GM18508 (cell line): Measurements from ENCODE around the gene LARGE1.

Source experiments
- ATAC-seq: cut with Tn5 transposase; IDR thresholded peaks from one replicate; pipeline ENCODE4 v1.9.1; 2021; ENCODE audit warnings: moderate number of reproducible peaks; ENCODE audit not compliant: insufficient read depth, unreplicated experiment

The LARGE1 gene

DNA sequence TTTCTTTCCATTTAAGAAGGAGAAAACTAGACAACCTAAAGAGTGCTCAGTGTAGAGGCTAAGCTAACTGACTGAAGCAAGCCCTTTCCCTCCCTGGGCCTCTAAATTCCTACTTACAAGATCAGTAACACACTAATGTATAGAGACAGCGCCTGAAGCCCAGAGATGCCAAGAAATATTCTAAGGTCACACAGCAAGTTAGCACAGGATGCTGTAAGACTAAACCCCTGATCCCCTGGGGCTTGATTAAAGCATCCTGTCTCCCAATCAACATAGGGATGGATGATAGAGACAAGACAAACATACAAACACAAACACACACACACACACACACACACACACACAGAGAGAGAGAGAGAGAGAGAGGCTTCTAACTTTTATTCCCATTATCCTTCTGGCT, 5.6 kb downstream of the LARGE1 start:
- ATAC-seq = no peak

DNA sequence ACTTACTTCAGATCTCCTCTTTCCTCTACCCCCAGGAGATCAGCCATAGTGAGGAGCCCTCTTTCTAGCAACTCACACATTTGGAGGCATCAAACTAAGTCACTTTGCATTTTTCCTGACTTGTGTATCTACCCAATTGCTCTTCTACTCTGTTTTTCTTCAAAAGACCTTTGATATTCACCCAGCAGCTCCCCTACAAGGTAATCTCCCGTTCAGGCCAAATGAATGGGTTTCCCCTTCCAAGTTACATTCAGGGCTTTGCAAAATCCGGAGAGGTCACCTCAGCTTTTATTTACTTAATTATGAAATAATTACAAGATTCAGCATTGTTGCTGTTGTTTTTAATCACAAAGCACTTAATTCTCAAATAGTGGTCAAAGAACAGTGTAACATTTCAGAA, 6.1 kb downstream of the LARGE1 start:
- no peak for ATAC-seq

GRCh38 chr22:33913188-33913587, 7.1 kb downstream of the LARGE1 start:
- no peak for ATAC-seq

DNA sequence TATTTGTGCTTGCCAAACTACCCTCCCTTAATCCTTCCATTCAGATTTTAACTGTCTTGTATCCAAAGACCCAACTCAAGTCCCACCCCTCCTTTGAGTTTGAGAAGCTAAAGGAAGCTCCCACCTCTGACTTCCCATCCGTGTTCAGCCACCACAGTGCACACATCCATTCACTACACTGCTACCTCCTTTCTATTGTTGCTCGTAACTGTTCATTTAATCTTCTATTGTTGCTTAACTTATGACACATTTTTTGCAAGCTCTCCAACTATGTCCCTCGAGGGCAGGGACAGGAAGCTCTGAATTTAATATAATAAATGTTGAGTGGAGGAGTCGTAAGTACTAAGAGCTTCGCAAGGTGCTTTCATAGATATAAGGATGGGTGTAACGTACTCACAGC, 10.4 kb downstream of the LARGE1 start:
- ATAC-seq = no peak

- no peak for ATAC-seq
These were observed 11.2 kb downstream of the LARGE1 start for GRCh38 chr22:33909075-33909458.

- ATAC-seq = no peak
These were observed 11.9 kb downstream of the LARGE1 start for GRCh38 chr22:33908171-33909074.

GRCh38 chr22:33906954-33907353, 13.3 kb downstream of the LARGE1 start:
- no peak for ATAC-seq

GRCh38 chr22:33906475-33906874, 13.8 kb downstream of the LARGE1 start:
- ATAC-seq = no peak

DNA sequence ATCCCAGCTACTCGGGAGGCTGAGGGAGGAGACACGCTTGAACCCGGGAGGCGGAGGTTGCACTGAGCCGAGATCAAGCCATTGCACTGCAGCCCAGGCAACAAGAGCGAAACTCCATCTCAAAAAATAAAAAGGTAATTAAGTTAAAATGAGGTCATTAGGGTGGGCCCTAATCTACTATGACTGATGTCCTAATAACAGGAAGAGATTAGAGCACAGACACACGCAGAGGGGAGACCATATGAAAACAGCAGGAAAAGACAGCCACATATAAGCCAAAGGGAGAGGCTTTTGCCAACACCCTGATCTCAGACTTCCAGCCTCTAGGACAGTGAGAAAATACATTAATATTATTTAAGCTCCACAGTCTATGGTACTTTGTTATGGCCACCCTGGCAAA, 17.3 kb downstream of the LARGE1 start:
- no peak for ATAC-seq

DNA sequence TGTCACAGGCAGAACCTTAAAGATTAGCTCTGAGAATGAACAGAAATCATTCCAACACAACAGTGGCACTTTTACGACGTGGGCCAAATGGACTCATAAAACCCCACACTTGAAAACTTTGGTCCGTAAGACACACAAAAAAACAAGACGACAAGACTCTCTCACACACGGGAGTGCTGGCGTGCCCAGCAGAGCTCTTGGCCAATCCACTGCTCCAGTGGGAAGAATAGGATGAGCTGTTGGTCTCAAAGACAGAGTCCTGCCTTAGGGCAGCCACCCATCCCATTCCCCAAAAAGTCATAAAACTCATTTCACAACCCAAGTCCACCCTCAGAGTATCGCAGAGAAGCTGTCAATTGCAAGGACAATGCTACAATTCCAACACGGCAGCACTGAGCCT, 18.2 kb downstream of the LARGE1 start:
- ATAC-seq = no peak

DNA sequence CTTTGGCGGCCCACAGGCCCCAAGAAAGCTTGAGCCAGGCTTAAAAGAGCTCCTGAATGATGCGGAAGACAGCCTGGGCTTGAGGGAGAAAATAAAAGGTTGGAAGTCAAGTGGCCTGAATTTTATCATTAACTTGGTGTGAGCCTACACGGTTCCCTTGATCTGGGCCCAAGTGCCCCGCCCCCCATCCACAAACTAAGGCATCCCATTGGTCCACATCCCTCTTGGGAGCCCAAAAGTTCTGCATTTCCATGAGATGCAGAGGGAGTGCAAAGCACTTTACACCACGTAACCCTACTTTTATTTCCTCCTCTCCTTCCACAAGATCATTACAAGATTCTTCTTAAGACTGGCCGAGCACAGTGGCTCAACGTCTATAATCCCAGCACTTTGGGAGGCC, 22.2 kb downstream of the LARGE1 start:
- ATAC-seq = no peak

DNA sequence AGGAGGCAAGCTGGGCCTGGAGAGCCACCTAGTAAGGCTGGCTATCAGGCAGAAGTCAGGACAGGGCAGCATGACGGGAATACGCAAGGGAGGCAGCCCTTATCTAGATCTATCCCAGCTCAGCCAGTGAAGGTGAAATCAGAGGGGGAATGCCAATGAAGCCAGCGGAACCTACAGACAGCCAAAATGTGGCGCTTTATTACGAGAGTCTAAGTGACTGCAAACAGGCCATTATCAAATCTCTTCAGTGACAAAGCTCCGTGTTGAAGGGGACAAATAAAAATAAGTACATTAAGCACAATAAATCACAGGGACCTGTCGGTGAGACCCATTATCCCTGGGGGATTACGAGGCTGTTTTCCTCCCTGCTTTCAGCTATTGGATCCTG, 22.8 kb downstream of the LARGE1 start:
- ATAC-seq = no peak

GRCh38 chr22:33896575-33897447, 23.5 kb downstream of the LARGE1 start:
- ATAC-seq = no peak

DNA sequence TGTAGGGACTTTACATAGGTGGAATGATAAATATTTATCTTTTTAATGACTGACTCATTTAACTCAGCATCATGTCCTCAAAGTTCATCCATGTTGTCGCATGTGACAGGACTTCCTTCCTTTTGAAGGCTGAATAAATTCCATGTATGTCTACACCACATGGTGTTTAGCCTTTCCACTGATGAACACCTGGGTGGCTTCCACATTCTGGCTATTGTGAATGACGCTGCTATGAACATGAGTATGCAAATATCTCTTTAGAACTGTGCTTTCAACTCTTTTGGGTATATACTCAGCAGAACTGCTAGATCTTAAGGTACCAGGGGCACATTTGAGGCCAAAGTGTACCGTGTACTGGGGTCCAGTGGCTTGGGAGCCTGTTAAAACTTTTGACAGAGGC, 24.1 kb downstream of the LARGE1 start:
- ATAC-seq = no peak

GRCh38 chr22:33895444-33895843, 24.8 kb downstream of the LARGE1 start:
- no peak for ATAC-seq

DNA sequence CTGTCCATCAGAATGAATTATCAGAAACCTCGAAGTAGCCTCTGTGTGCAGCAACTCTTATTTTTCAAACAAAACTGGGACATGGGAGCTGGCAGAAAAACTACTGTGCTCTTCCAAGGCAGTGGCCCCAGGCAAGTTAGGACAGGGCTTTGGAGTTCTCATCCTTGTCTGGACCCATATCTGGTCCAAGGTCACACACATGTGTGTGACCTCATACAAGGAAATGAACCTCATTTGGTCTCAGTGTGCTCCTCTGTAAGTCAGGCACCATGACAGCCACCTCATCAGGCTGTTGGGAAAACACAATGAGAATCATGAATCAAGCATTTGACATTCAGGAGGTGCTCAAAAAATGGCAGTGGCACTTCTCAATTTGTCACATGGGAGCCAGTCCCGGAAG, 25.8 kb downstream of the LARGE1 start:
- ATAC-seq = no peak

- ATAC-seq = no peak
These were observed 26.2 kb downstream of the LARGE1 start for GRCh38 chr22:33894036-33894435.

- no peak for ATAC-seq
These were observed 26.8 kb downstream of the LARGE1 start for GRCh38 chr22:33893512-33893911.

GRCh38 chr22:33891992-33892391, 28.3 kb downstream of the LARGE1 start:
- no peak for ATAC-seq

- ATAC-seq = no peak
These were observed 28.8 kb downstream of the LARGE1 start for GRCh38 chr22:33891455-33891854.

- ATAC-seq = no peak
These were observed 30.5 kb downstream of the LARGE1 start for GRCh38 chr22:33889748-33890147.
